HepG2 (cell line): ENCODE data around the gene STK11. TPM values are rescaled to one million over a fixed set of nuclear protein-coding genes. Genes with fewer than 3 reads are reported as not detected.

Experiments
- ATAC-seq: fragments of 200-7000 bp; cut with Tn5 transposase; 3 replicates; pipeline ENCODE4 v1.9.1; 2020; ENCODE audit warnings: mild to moderate bottlenecking, moderate library complexity
- BruUV-seq: library from RNA; stranded (reverse); fragments of 400-500 nt; replicated peaks from 2 replicates; lab custom pipeline; 2021; lab: Mats Ljungman, UMichigan
- CTCF ChIA-PET: fragments of 300-600 bp; formaldehyde crosslinking; extraction: SDS; loops from one replicate; lab custom pipeline; 2021; ENCODE audit warnings: low total read pairs, inconsistent platforms, low intra/inter-chr PET ratio; lab: Yijun Ruan, JAX
- POLR2A ChIA-PET: fragments of 350-600 bp; sonication (Branson Sonifier 250); formaldehyde crosslinking; loops from one replicate; lab custom pipeline; 2020; ENCODE audit warnings: antibody characterized with exemption, inconsistent platforms; lab: Yijun Ruan, JAX
- DNase-seq: peaks from one replicate; pipeline ENCODE4 v3.0.0-alpha.2; 2015; ENCODE audit warnings: low spot score
- FAIRE-seq: peaks from 3 replicates; lab custom pipeline; 2011; peaks lifted over from hg19 to GRCh38; lab: Jason Lieb, UNC
- H2AFZ ChIP-seq: one replicate; pipeline ENCODE4 v1.6.1; 2011; ENCODE audit warnings: low read length, inconsistent platforms
- H3K27ac ChIP-seq: fragments of 300-600 bp; 3 replicates; pipeline ENCODE4 v1.8.0; 2011; ENCODE audit warnings: mixed run types, mild to moderate bottlenecking, mixed read lengths, low read length, inconsistent platforms; ENCODE audit not compliant: insufficient read depth; ENCODE audit errors: extremely low read length
- H3K27me3 ChIP-seq, 2 experiments: fragments of 200-600 bp in 1 of 2; 2 replicates in 1 of 2; 3 replicates in 1 of 2; pipeline versions ENCODE4 v1.6.0 to v1.8.0; 2011; ENCODE audit warnings: low read length in 2 of 2, mild to moderate bottlenecking in 2 of 2, moderate library complexity in 2 of 2, inconsistent platforms in 1 of 2; ENCODE audit not compliant: insufficient read depth in 2 of 2, control insufficient read depth in 1 of 2
- H3K36me3 ChIP-seq, 2 experiments: fragments of 200-600 bp in 1 of 2; replicated peaks in 1 of 2; 2 replicates in 1 of 2; 3 replicates in 1 of 2; pipeline versions ENCODE4 v1.5.1 to v1.8.0; 2011; ENCODE audit warnings: low read length in 2 of 2, inconsistent platforms in 1 of 2; ENCODE audit not compliant: insufficient read depth in 2 of 2, control insufficient read depth in 1 of 2
- H3K4me1 ChIP-seq: 2 replicates; pipeline ENCODE4 v1.5.1; 2012; ENCODE audit warnings: low read length, inconsistent platforms; ENCODE audit not compliant: insufficient read depth
- H3K4me2 ChIP-seq: 2 replicates; pipeline ENCODE4 v1.6.0; 2011; ENCODE audit warnings: low read depth, low read length, inconsistent platforms
- H3K4me3 ChIP-seq, 3 experiments: fragments of 200-600 bp in 1 of 3; sonication (generic), shearing (Covaris generic) in 1 of 3; replicated peaks in 1 of 3; 2 replicates each; pipeline ENCODE4 v1.5.1; 2011 to 2016; ENCODE audit warnings: low read length in 3 of 3, inconsistent platforms in 2 of 3, low read depth in 2 of 3, mild to moderate bottlenecking in 2 of 3, control low read depth in 1 of 3, mixed read lengths in 1 of 3; ENCODE audit not compliant: insufficient read depth in 1 of 3
- H3K79me2 ChIP-seq: one replicate; pipeline ENCODE4 v1.6.1; 2011; ENCODE audit warnings: low read length, inconsistent platforms; ENCODE audit not compliant: insufficient read depth
- H3K9ac ChIP-seq: 2 replicates; pipeline ENCODE4 v1.6.0; 2011; ENCODE audit warnings: mild to moderate bottlenecking, low read depth, low read length, inconsistent platforms; ENCODE audit not compliant: insufficient read depth
- H3K9me3 ChIP-seq: 2 replicates; pipeline ENCODE4 v1.5.1; 2012; ENCODE audit warnings: mild to moderate bottlenecking, low read length
- H4K20me1 ChIP-seq: 2 replicates; pipeline ENCODE4 v1.6.0; 2011; ENCODE audit warnings: inconsistent platforms, mild to moderate bottlenecking, low read length, moderate library complexity; ENCODE audit not compliant: insufficient read depth
- CHD2 ChIP-seq: IDR thresholded peaks from 2 replicates; pipeline ENCODE4 v1.6.1; 2011; ENCODE audit warnings: low read depth, low read length, improper control_type of control experiment
- DPF2 ChIP-seq: sonication (generic); formaldehyde crosslinking; IDR thresholded peaks from 2 replicates; pipeline ENCODE4 v1.4.0; 2020; ENCODE audit warnings: mild to moderate bottlenecking, low read depth, missing genetic modification reagents, borderline replicate concordance
- HNF4G ChIP-seq, 2 experiments: sonication (generic) in 1 of 2; formaldehyde crosslinking in 1 of 2; IDR thresholded peaks; 2 replicates each; pipeline versions ENCODE4 v1.4.0 to v1.6.1; 2011 to 2020; ENCODE audit warnings: borderline replicate concordance in 2 of 2, low read depth in 2 of 2, mild to moderate bottlenecking in 2 of 2, low read length in 1 of 2, missing genetic modification reagents in 1 of 2, moderate library complexity in 1 of 2
- KDM5A ChIP-seq: fragments of 200-600 bp; sonication (generic); IDR thresholded peaks from 2 replicates; pipeline ENCODE4 v1.7.0; 2018; ENCODE audit warnings: antibody characterized with exemption, mild to moderate bottlenecking, low read length, borderline replicate concordance
- NCOR1 ChIP-seq: fragments of 200-600 bp; sonication (generic); IDR thresholded peaks from 2 replicates; pipeline ENCODE4 v1.7.0; 2017; ENCODE audit warnings: antibody characterized with exemption, low read length, borderline replicate concordance
- RAD21 ChIP-seq: fragments of 450-650 bp; formaldehyde crosslinking; IDR thresholded peaks from 2 replicates; pipeline ENCODE4 v1.5.0; 2020; ENCODE audit warnings: mild to moderate bottlenecking
- RBFOX2 ChIP-seq: fragments of 200-400 bp; formaldehyde crosslinking; IDR thresholded peaks from 2 replicates; pipeline ENCODE4 v1.6.1; 2017; ENCODE audit warnings: low read depth, mild to moderate bottlenecking, low read length
- ZNF296 ChIP-seq: sonication (generic); formaldehyde crosslinking; conservative IDR thresholded peaks from 2 replicates; pipeline ENCODE4 v1.5.0; 2020; ENCODE audit warnings: mild to moderate bottlenecking, missing genetic modification reagents
- ZNF792 ChIP-seq: IDR thresholded peaks from 2 replicates; pipeline ENCODE4 v1.6.1; 2016
- ZSCAN31 ChIP-seq: sonication (generic); formaldehyde crosslinking; IDR thresholded peaks from 2 replicates; pipeline ENCODE4 v1.5.0; 2020; ENCODE audit warnings: low read depth, mild to moderate bottlenecking, missing genetic modification reagents
- WGBS: methylation state at CpG from one replicate; pipeline ENCODE4 v1.1.6; 2017; ENCODE audit warnings: low lambda C conversion rate; 5-methylcytosine and 5-hydroxymethylcytosine counted together
- in situ Hi-C: cut with HindIII; loops from 2 replicates; pipeline ENCODE4 v1.10.0; 2017; ENCODE audit warnings: low pct_unique_long_range_greater_than_20kb; ENCODE audit not compliant: extremely low pct_ligation_motif_present
- intact Hi-C: fragments of 100-400 bp; cut with micrococcal nuclease; formaldehyde crosslinking; loops from one replicate; pipeline ENCODE4 v1.10.0; 2022; ENCODE audit not compliant: unreplicated experiment
- polyA plus RNA-seq, 8 experiments: library from polyadenylated mRNA; depleted of rRNA in 3 of 8; stranded (reverse) in 7 of 8; unstranded in 1 of 8; fragments of >200 nt; fragmentation: Illumina TruSeq in 4 of 8; extraction: Trizol in 4 of 8; gene quantifications; 2 replicates each; pipeline versions ENCODE4 v1.2.1 to v1.2.3, GENCODE V29; 2011 to 2016; ENCODE audit warnings: low read depth in 4 of 8, missing spikeins in 1 of 8, mixed read lengths in 1 of 8; ENCODE audit not compliant: insufficient read depth in 1 of 8
- total RNA-seq, 5 experiments: library from RNA; depleted of rRNA; stranded (reverse); fragments of >200 nt; fragmentation: Illumina TruSeq; extraction: Trizol; gene quantifications; 2 replicates each; pipeline ENCODE4 v1.2.3, GENCODE V29; 2016; ENCODE audit warnings: low read depth in 1 of 5
- TF ChIP-seq, protein P1 (sequence below): sonication (generic); formaldehyde crosslinking; IDR thresholded peaks from 2 replicates; pipeline ENCODE4 v1.9.0; 2021; ENCODE audit warnings: mild to moderate bottlenecking, missing genetic modification reagents
- TF ChIP-seq, protein P2 (sequence below): sonication (generic); formaldehyde crosslinking; conservative IDR thresholded peaks from 2 replicates; pipeline ENCODE4 v1.4.0; 2020; ENCODE audit warnings: mild to moderate bottlenecking, missing genetic modification reagents, moderate library complexity

STK11 gene
- total and polyA plus RNA-seq, 2 of the 13 experiments (the other 11 are each of a cell fraction or from before 2014, with no cell fraction given) = 27.5 to 43.6 TPM

DNA sequence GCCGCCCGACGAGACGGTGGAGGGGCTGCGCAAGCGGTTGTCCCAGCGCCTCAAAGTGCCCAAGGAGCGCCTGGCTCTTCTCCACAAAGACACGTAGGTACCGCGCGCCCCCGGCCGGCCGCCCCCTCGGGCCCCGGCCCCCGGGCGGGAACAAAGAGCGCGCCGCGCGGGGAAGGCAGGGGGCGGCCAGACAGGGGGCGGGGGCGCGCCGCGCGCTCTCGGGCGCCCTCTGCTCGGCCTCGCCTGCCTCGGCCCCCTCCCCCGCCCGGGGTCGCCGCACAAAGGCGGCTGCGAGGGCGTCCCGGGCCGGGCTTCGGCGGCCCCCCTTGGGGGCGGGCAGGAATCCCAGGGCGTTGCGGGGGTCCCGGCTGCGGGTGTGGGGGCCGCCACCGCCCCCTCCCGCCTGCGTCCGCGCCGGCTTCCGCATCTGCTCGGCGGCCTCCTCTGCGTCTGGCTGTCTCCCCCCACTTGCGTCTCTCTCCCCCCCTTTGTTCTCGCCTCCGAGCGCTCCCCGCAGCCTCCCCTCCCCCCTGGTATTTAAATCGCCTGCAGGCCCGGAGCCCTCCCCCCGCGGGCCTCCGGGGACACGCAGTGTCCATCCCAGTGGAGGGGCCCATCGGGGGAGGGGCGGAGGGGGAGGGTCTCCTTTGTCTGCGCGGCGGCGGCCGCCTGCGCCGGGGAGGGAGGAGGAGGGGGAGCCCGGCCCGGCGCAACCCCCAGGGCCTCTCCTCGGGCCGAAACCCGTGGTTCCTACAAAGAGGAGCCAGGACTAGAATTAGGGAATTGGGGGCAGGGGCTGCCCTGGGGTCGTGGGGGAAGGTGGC, 45.1 kb downstream of the STK11 start:
- no TSS peak for BruUV-seq
- ATAC-seq (no peak), FAIRE-seq (no peak), DNase-seq (peak; percentile 68)
- CTCF ChIA-PET = interaction anchor here (1.2 kb wide), 1 partner anchor 16 kb away, joined by 4 read pairs; no protein-coding TSS in a partner anchor
- Histone ChIP-seq H4K20me1 (peaks cover 36% of the 10 kb centered on the region; the same call in 1 of the 2 replicates), H3K9me3 (no peaks in the 10 kb centered on the region), H3K27ac (peak overlapping the region; percentile 94), H3K79me2 (peaks cover 34% of the 10 kb centered on the region), H3K4me2 (peak overlapping the region; percentile 87), H3K4me1 (peaks cover 52% of the 10 kb centered on the region), H3K36me3 (peaks cover 14 to 26% of the 10 kb centered on the region in 2 experiments), H3K4me3 (peak overlapping the region; percentile 86 to 90 (median 88); a peak in 5 of 6 replicates), H3K9ac (peak overlapping the region; percentile 92), H2AFZ (no peak overlapping the region), H3K27me3 (no peaks in the 10 kb centered on the region; a peak in 1 of 5 replicates)
- intact Hi-C loops = no loop called here
- POLR2A ChIA-PET = interaction anchor here (0.9 to 13.7 kb wide), 2 partner anchors 12 to 14 kb away, joined by 4 to 668 read pairs; partner anchors contain the start of gene CIRBP
- WGBS = under 1% methylated on average over 35 of the region's 90 CpGs
- in situ Hi-C loops = no loop called here
- 0 out of 2 replicates have a peak, but pooled peaks have one; percentile 29 for TF ChIP-seq ZNF296 (CRISPR knock-in tag)
- TF ChIP-seq HNF4G (IDR thresholded peaks at IDR 0.05; ENCODE audit: borderline replicate concordance, low read depth, low read length) = 0 out of 2 replicates have a peak, but pooled peaks have one; percentile 7
- TF ChIP-seq HNF4G (CRISPR knock-in tag; IDR thresholded peaks at IDR 0.05; ENCODE audit: borderline replicate concordance, low read depth) = no peak
- no peak for TF ChIP-seq ZSCAN31 (CRISPR knock-in tag)
- TF ChIP-seq, protein P1, sequence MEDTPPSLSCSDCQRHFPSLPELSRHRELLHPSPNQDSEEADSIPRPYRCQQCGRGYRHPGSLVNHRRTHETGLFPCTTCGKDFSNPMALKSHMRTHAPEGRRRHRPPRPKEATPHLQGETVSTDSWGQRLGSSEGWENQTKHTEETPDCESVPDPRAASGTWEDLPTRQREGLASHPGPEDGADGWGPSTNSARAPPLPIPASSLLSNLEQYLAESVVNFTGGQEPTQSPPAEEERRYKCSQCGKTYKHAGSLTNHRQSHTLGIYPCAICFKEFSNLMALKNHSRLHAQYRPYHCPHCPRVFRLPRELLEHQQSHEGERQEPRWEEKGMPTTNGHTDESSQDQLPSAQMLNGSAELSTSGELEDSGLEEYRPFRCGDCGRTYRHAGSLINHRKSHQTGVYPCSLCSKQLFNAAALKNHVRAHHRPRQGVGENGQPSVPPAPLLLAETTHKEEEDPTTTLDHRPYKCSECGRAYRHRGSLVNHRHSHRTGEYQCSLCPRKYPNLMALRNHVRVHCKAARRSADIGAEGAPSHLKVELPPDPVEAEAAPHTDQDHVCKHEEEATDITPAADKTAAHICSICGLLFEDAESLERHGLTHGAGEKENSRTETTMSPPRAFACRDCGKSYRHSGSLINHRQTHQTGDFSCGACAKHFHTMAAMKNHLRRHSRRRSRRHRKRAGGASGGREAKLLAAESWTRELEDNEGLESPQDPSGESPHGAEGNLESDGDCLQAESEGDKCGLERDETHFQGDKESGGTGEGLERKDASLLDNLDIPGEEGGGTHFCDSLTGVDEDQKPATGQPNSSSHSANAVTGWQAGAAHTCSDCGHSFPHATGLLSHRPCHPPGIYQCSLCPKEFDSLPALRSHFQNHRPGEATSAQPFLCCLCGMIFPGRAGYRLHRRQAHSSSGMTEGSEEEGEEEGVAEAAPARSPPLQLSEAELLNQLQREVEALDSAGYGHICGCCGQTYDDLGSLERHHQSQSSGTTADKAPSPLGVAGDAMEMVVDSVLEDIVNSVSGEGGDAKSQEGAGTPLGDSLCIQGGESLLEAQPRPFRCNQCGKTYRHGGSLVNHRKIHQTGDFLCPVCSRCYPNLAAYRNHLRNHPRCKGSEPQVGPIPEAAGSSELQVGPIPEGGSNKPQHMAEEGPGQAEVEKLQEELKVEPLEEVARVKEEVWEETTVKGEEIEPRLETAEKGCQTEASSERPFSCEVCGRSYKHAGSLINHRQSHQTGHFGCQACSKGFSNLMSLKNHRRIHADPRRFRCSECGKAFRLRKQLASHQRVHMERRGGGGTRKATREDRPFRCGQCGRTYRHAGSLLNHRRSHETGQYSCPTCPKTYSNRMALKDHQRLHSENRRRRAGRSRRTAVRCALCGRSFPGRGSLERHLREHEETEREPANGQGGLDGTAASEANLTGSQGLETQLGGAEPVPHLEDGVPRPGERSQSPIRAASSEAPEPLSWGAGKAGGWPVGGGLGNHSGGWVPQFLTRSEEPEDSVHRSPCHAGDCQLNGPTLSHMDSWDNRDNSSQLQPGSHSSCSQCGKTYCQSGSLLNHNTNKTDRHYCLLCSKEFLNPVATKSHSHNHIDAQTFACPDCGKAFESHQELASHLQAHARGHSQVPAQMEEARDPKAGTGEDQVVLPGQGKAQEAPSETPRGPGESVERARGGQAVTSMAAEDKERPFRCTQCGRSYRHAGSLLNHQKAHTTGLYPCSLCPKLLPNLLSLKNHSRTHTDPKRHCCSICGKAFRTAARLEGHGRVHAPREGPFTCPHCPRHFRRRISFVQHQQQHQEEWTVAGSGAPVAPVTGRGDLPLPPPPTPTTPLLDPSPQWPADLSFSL = no peak
- TF ChIP-seq RAD21 (CRISPR knock-in tag) = 0 out of 2 replicates have a peak, but pooled peaks have one; percentile 6
- peak; percentile 38; the same call in 1 of the 2 replicates for TF ChIP-seq CHD2
- TF ChIP-seq, protein P2, sequence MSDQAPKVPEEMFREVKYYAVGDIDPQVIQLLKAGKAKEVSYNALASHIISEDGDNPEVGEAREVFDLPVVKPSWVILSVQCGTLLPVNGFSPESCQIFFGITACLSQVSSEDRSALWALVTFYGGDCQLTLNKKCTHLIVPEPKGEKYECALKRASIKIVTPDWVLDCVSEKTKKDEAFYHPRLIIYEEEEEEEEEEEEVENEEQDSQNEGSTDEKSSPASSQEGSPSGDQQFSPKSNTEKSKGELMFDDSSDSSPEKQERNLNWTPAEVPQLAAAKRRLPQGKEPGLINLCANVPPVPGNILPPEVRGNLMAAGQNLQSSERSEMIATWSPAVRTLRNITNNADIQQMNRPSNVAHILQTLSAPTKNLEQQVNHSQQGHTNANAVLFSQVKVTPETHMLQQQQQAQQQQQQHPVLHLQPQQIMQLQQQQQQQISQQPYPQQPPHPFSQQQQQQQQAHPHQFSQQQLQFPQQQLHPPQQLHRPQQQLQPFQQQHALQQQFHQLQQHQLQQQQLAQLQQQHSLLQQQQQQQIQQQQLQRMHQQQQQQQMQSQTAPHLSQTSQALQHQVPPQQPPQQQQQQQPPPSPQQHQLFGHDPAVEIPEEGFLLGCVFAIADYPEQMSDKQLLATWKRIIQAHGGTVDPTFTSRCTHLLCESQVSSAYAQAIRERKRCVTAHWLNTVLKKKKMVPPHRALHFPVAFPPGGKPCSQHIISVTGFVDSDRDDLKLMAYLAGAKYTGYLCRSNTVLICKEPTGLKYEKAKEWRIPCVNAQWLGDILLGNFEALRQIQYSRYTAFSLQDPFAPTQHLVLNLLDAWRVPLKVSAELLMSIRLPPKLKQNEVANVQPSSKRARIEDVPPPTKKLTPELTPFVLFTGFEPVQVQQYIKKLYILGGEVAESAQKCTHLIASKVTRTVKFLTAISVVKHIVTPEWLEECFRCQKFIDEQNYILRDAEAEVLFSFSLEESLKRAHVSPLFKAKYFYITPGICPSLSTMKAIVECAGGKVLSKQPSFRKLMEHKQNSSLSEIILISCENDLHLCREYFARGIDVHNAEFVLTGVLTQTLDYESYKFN (CRISPR knock-in tag) = peak; percentile 52
- no peak for TF ChIP-seq DPF2 (CRISPR knock-in tag)
- TF ChIP-seq ZNF792 (CRISPR knock-in tag) = no peak
- TF ChIP-seq KDM5A = peak; percentile 39; the same call in 1 of the 2 replicates
- TF ChIP-seq NCOR1 = peak; percentile 24; the same call in 1 of the 2 replicates
- peak; percentile 51 for TF ChIP-seq RBFOX2
